IPS DF 6.9 (cell line): ENCODE measurements around the gene BHLHE23.
"Not testable (repeated sequence)": the region's sequence is repeated elsewhere in the genome, so short reads cannot be mapped to it uniquely, and the experiment has no call there.

Source experiments
- DNase-seq: peaks from one replicate; pipeline ENCODE4 v3.0.0-alpha.2; 2013; ENCODE audit warnings: low read depth, low spot score
- H3K27ac ChIP-seq: one replicate; pipeline ENCODE4 v1.5.1; 2013; ENCODE audit warnings: low read length, control low read depth
- H3K27me3 ChIP-seq: 2 replicates; pipeline ENCODE4 v1.6.1; 2013; ENCODE audit warnings: mild to moderate bottlenecking, low read length; ENCODE audit not compliant: control insufficient read depth, insufficient read depth
- H3K36me3 ChIP-seq: 2 replicates; pipeline ENCODE4 v1.6.1; 2013; ENCODE audit warnings: low read length; ENCODE audit not compliant: control insufficient read depth, insufficient read depth
- H3K4me1 ChIP-seq: 2 replicates; pipeline ENCODE4 v1.6.1; 2013; ENCODE audit warnings: low read length; ENCODE audit not compliant: control insufficient read depth, insufficient read depth
- H3K4me3 ChIP-seq: 2 replicates; pipeline ENCODE4 v1.5.1; 2013; ENCODE audit warnings: mild to moderate bottlenecking, low read length
- H3K9me3 ChIP-seq: 2 replicates; pipeline ENCODE4 v1.6.1; 2013; ENCODE audit warnings: low read length, inconsistent platforms; ENCODE audit not compliant: control insufficient read depth, insufficient read depth
- WGBS: extraction: QIAGEN DNeasy Blood & Tissue Kit; methylation state at CpG from one replicate; pipeline ENCODE4 v1.1.7; 2013; ENCODE audit warnings: mixed read lengths, missing lambda C conversion rate; ENCODE audit not compliant: insufficient read length, insufficient coverage; 5-methylcytosine and 5-hydroxymethylcytosine counted together

The BHLHE23 gene

GRCh38 chr20:62960446-62961309 lies 46.1 kb downstream of the BHLHE23 start:
- H3K4me3 ChIP-seq, H3K9me3 ChIP-seq, H3K27ac ChIP-seq, H3K27me3 ChIP-seq, DNase-seq, H3K4me1 ChIP-seq: not testable (repeated sequence)
- peaks cover 32% of the 10 kb centered on the region for H3K36me3 ChIP-seq
- no CpG with 5 or more reads among the region's 31 CpGs for WGBS

- no peak for DNase-seq
Measured at GRCh38 chr20:62959998-62960436, 46.7 kb downstream of the BHLHE23 start.

DNA sequence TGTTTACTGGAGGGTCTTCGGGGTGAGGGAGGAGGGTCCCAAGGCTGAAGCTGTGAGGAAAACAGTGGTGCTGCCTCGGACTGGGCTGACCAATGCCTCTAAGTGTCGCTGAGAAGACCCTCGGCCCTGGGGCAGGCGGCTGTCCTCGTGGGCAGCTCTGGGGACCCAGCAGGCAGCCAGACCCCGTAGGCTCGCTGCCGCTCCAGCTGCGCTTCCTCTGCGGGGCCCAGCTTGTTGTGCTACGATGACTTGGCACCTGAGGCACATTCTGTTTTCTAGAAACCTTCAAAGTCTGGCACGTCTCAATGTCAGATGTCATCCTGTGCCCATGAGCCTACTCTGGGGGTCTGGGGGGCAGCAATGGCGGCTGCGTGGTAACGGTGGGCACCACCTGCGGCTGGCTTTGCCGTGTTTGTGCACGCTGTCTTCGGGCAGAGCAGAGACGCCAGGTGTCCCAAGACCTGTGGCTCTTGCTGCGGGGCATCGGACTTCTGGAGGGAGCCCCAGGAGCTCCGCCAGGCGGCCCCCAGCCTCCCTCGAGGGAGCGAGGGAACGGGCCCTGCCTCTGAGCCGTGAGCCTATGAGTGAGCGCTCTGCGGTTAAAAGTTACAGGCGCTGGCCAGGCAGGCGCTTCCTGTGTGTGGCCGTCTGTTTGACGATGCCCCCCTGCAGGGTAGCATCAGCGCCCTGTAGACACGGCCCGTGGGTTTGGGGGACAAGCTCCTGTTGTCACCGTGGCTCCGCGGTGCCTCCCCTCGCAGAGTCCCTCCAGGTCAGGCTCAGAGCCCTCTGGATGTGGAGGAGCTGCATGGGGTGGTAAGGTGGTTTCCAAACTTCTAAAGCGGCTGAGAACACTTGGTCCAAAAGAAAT lies 47.4 kb downstream of the BHLHE23 start:
- H3K27ac ChIP-seq = no peak overlapping the region
- no peak for DNase-seq

More at GRCh38 chr20:62959998-62960436, 46.7 kb downstream of the BHLHE23 start:
- Histone ChIP-seq H3K4me3 (no peak overlapping the region), H3K9me3 (no peaks in the 10 kb centered on the region), H3K36me3 (peaks cover 32% of the 10 kb centered on the region), H3K4me1 (no peaks in the 10 kb centered on the region; the same call in 1 of the 2 replicates), H3K27ac (no peak overlapping the region), H3K27me3 (no peaks in the 10 kb centered on the region)
- WGBS = no CpG with 5 or more reads among the region's 20 CpGs

GRCh38 chr20:62958388-62959100 lies 48.2 kb downstream of the BHLHE23 start:
- DNase-seq = no peak
- no peak overlapping the region for H3K4me3 ChIP-seq
- H3K27me3 ChIP-seq = no peaks in the 10 kb centered on the region
- peaks cover 27% of the 10 kb centered on the region for H3K36me3 ChIP-seq
- no peaks in the 10 kb centered on the region for H3K9me3 ChIP-seq
- no peak overlapping the region for H3K27ac ChIP-seq
- H3K4me1 ChIP-seq = peaks cover 5% of the 10 kb centered on the region
- no CpG with 5 or more reads among the region's 10 CpGs for WGBS

More for the DNA sequence above, 47.4 kb downstream of the BHLHE23 start:
- Histone ChIP-seq H3K4me1 (peaks cover 3% of the 10 kb centered on the region; the same call in 1 of the 2 replicates), H3K36me3 (peaks cover 31% of the 10 kb centered on the region), H3K4me3 (no peak overlapping the region), H3K27me3 (no peaks in the 10 kb centered on the region), H3K9me3 (no peaks in the 10 kb centered on the region)
- WGBS = no CpG with 5 or more reads among the region's 43 CpGs

DNA sequence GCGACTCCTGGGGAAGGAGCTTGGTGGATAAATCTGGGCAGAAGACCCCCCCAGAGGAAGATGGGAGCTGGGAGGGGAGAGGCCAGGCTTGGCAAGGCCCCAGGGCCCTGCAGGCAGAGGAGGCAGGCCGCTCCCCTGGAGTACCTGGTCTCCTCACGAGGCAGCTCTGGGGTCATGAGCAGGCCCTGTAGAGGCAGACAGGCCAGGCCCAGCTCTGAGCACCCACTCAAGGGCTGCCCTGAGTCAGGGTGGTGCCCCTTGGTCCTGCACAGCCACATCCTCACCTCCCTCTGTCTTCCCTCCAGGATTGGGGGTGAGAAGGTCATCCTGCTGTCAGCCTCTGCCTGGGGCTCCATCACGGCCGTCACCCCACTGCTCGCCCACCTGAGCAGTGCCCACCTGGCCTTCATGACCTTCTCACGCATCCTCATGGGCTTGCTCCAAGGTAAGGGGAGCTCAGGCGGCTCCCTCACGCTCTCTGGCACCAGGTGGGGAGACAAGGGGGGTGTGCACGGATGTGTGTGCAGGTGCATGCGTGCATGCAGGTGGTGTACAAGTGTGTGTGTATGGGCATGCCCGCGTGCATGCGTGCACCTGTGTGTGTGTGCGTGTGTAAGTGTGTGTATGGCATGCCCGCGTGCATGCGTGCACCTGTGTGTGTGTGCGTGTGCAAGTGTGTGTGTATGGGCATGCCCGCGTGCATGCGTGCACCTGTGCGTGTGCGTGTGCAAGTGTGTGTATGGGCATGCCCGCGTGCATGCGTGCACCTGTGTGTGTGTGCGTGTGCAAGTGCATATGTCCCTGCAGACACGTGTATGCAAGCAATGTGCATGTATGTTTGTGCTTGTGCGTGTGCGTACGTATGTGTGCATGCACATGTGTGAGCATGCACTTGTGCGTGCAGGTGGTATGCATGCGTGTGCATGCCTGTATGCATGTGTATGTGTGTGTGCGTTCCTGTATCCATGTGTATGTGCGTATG lies 49.3 kb downstream of the BHLHE23 start:
- no peak for DNase-seq
- WGBS = no CpG with 5 or more reads among the region's 36 CpGs
- Histone ChIP-seq H3K36me3 (peaks cover 17% of the 10 kb centered on the region), H3K4me3 (no peak overlapping the region), H3K27me3 (no peaks in the 10 kb centered on the region), H3K27ac (no peak overlapping the region), H3K9me3 (no peaks in the 10 kb centered on the region), H3K4me1 (peaks cover 11% of the 10 kb centered on the region)

DNA sequence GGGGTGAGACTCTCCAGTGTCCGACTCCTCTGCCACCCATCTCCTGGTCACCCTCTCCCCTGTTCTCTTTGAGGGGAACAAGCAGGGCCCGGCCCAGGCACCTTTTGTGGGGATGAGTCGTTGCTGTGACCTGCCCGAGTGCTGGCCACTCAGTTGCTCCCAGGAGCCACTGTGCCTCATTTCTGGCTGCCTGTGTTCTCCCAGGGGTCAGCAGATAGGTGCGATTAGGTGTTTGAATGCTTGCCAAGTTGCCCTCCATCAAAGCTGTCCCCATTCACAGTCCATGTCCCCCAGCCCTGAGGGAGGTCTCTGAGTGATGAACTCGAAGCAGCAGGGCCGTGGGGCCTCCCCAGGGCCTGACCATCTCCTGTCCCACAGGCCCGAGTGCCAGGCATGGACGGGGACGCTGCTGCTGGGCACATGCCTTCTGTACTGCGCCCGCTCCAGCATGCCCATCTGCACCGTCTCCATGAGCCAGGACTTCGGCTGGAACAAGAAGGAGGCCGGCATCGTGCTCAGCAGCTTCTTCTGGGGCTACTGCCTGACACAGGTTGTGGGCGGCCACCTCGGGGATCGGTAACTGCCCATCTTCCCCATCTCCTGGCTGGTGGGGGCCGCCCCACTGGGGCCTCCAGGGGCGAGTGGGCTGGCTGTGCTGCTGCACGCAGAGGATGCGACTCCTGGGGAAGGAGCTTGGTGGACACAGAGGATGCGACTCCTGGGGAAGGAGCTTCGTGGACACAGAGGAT lies 50.2 kb downstream of the BHLHE23 start:
- no peak overlapping the region for H3K27ac ChIP-seq
- no peak overlapping the region for H3K4me3 ChIP-seq
- DNase-seq = no peak
- no CpG with 5 or more reads among the region's 25 CpGs for WGBS
- H3K9me3 ChIP-seq = no peaks in the 10 kb centered on the region
- H3K4me1 ChIP-seq = peaks cover 11% of the 10 kb centered on the region
- H3K36me3 ChIP-seq = peaks cover 15% of the 10 kb centered on the region
- H3K27me3 ChIP-seq = no peaks in the 10 kb centered on the region
